ENCODE data around the gene PDE8A. TPM values are rescaled to one million over a fixed set of nuclear protein-coding genes. Genes with fewer than 3 reads are reported as not detected.
A peak's percentile ranks its signal among the peaks of the same experiment; 100 is the strongest.
"Not testable (repeated sequence)": the region's sequence is repeated elsewhere in the genome, so short reads cannot be mapped to it uniquely, and the experiment has no call there.

The PDE8A gene
- total and polyA plus RNA-seq, 12 donors, result 10.9 to 46.7 (median 17.4) TPM

DNA sequence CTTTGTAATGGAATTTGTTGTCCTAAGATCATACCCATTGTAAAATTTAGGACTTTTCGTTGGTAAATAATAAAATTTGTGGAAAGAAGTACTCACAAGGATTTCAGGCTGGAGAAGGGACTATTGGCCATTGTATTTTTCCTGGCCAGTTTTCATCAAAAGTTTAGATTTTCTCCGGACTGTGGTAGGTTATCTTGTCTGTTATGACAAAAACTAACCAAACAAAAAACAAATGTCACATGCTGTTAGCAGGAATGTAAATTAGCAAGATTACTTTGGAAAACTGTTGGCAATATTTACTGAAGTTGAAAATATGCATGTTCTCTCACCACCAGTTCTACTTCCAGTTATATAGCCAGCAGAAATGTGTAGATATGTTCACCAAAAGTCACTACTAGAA is 27.8 kb downstream of the PDE8A start:
- Histone ChIP-seq H3K4me1 (peaks cover 24 to 74% (median 58%) of the 10 kb centered on the region in 9 donors), H3K36me3 (no peaks in the 10 kb centered on the region), H3K4me3 (no peak overlapping the region), H3K27ac (peak overlapping the region in 6 of 10 donors; percentile 63 to 85 (median 76)), H3K27me3 (no peaks in the 10 kb centered on the region), H3K9me3 (no peaks in the 10 kb centered on the region)
- no peak for TF ChIP-seq CTCF (IDR thresholded peaks at IDR 0.05)
- intact Hi-C loops (cut with DNase I), result loop anchor here in 1 of 10 donors (10.0 kb wide), 1 partner anchor 55 kb away; no protein-coding TSS in a partner anchor
- DNase-seq, result no peak
- ATAC-seq, result no peak
- 60 to 73% methylated on average over 2 of the region's 2 CpGs for WGBS, 2 donors

GRCh38 chr15:85010071-85010385 is 28.4 kb downstream of the PDE8A start:
- H3K4me3 ChIP-seq, result no peak overlapping the region
- no peaks in the 10 kb centered on the region for H3K27me3 ChIP-seq
- peak overlapping the region; percentile 29 to 85 (median 72) for H3K27ac ChIP-seq
- H3K4me1 ChIP-seq, result peaks cover 24 to 72% (median 57%) of the 10 kb centered on the region in 9 donors
- intact Hi-C loops (cut with DNase I), result no loop called here
- no peaks in the 10 kb centered on the region for H3K36me3 ChIP-seq
- no peak for TF ChIP-seq CTCF (IDR thresholded peaks at IDR 0.05)
- ATAC-seq (peak in 1 of 8 donors; percentile 2), DNase-seq (no peak)
- H3K9me3 ChIP-seq, result no peaks in the 10 kb centered on the region

- Histone ChIP-seq H3K27ac (peak overlapping the region; percentile 50 to 85 (median 72)), H3K9me3 (no peaks in the 10 kb centered on the region), H3K4me3 (no peak overlapping the region), H3K4me1 (peaks cover 24 to 72% (median 52%) of the 10 kb centered on the region in 9 donors), H3K27me3 (no peaks in the 10 kb centered on the region), H3K36me3 (no peaks in the 10 kb centered on the region)
- intact Hi-C loops (cut with DNase I), result no loop called here
- WGBS, 2 donors, result 3 to 7% methylated on average over 3 of the region's 3 CpGs
- TF ChIP-seq CTCF (IDR thresholded peaks at IDR 0.05), result peak in 2 of 9 donors; percentile 20 to 63
- ATAC-seq (peak; percentile 72 to 86 (median 82)), DNase-seq (no peak)
Measured at GRCh38 chr15:85010386-85011159, 28.9 kb downstream of the PDE8A start.

DNA sequence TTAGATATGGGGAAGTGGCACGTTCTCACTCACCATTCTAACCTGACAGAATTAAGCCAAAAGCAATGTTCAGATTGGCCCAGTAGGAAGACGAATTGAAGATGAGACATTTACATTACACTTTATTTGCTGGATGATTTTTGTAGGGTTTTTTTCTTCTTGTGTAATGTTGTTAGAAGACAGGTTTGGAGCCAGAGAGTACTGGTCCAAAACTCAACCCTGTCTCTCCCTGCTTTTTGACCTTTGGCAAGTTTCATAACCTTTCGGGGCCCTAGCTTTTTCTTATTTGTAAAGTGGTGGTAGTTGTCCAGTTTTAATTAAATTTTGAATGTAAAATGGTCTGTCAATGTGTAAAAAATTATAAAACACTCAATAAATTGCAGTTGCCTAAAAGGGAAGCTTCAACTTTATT is 29.5 kb downstream of the PDE8A start:
- H3K27ac ChIP-seq, result peak overlapping the region; percentile 50 to 85 (median 72)
- 9 to 54% methylated on average over 3 of the region's 3 CpGs for WGBS, 2 donors
- no peaks in the 10 kb centered on the region for H3K9me3 ChIP-seq
- H3K36me3 ChIP-seq, result no peaks in the 10 kb centered on the region
- H3K4me3 ChIP-seq, result no peak overlapping the region
- no peak for TF ChIP-seq CTCF (IDR thresholded peaks at IDR 0.05)
- H3K27me3 ChIP-seq, result no peaks in the 10 kb centered on the region
- H3K4me1 ChIP-seq, result peaks cover 24 to 72% (median 50%) of the 10 kb centered on the region in 9 donors
- DNase-seq (no peak), ATAC-seq (peak in 3 of 8 donors; percentile 18 to 40 (median 23))
- intact Hi-C loops (cut with DNase I), result no loop called here

DNA sequence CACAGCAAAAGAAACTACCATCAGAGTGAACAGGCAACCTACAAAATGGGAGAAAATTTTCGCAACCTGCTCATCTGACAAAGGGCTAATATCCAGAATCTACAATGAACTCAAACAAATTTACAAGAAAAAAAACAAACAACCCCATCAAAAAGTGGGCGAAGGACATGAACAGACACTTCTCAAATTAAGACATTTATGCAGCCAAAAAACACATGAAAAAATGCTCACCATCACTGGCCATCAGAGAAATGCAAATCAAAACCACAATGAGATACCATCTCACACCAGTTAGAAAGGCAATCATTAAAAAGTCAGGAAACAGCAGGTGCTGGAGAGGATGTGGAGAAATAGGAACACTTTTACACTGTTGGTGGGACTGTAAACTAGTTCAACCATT is 30.1 kb downstream of the PDE8A start:
- H3K9me3 ChIP-seq; H3K4me3 ChIP-seq; DNase-seq; intact Hi-C loops (cut with DNase I); H3K27me3 ChIP-seq; ATAC-seq; H3K36me3 ChIP-seq: not testable (repeated sequence)
- WGBS, 2 donors, result 97 to 100% methylated on average over 1 of the region's 2 CpGs
- Histone ChIP-seq H3K4me1 (peaks cover 24 to 70% (median 49%) of the 10 kb centered on the region in 9 donors), H3K27ac (peak overlapping the region in 5 of 10 donors; percentile 63 to 85 (median 75))

All from heart right ventricle (tissue), 16 donors.